GM19099 (cell line): ENCODE results near the gene TMEM134.

Experiments used
- POLR2A ChIP-seq: IDR thresholded peaks from 3 replicates; pipeline ENCODE4 v1.6.1; 2011; ENCODE audit warnings: low read depth; ENCODE audit not compliant: insufficient read length; ENCODE audit errors: extremely low read depth

The TMEM134 gene

DNA sequence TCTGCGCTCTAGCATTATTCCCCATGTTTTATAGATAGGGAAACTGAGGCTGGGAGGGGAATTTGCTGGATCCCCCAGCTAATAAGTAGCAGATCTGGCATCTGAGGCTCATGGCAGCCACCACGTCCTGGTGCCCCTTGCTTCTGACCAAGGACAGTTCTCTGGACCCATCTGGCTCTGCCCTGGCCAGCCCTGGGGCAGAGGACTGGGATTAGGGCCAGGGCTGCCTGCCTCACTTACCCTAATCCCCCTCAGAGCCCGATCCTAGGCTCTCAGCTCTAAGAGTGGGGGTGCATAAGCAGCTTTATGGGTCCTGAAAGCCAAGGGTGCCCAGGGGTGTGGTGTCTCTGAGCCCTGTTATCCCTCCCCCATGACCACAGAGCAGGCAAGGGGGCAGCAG, 14.0 kb downstream of the TMEM134 start, which contains the start of gene CABP4:
CABP4 (plus strand) TSS at position 301 of the 400 bp plus-strand sequence; CDS start at position 371, 70 bp downstream.
- TF ChIP-seq POLR2A = no peak

DNA sequence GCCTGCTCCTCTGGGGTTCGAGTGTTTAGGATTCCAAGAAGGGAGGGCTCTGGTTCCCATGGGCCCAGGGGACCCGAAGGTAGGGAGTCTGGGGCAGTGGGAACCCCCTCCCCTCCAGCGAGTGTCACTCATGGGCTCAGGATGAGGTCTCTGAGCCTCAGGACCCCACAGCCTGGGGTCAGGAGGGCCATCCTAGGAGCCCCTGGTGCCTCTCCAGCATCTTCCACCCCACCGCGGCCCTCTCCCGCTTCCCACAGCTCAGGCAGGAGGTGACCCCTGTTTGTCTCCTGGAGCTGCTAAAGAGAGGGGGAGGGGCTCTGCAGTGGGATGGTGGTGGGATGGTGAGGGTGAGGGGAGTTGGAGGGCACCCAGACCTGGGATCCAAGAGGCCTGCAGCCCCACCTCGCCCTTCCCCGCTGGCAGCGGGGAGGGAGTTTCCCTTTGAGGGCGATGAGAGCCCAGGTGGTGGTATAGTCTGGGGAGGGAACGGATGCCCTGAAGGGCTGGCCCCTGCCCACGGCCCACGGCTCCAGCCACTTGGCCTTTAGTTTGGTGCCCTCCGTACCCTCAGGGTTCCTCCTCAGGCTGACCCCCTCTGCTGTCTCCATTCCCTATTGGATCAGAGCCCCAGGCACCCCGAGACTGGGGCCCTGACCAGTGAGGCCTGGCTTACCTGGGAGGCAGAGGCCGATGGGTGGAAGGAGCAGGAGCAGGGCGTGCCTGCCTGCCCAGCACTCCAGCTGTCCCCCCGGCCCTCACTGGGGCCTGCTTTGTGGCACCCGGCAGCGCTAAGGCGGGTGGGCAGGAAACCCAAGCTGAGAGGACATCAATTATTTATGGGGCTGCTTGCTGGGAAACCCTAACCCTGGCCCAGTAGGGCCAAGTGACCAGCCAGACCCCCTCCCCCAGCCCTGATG, 15.0 kb downstream of the TMEM134 start:
- no peak for TF ChIP-seq POLR2A

DNA sequence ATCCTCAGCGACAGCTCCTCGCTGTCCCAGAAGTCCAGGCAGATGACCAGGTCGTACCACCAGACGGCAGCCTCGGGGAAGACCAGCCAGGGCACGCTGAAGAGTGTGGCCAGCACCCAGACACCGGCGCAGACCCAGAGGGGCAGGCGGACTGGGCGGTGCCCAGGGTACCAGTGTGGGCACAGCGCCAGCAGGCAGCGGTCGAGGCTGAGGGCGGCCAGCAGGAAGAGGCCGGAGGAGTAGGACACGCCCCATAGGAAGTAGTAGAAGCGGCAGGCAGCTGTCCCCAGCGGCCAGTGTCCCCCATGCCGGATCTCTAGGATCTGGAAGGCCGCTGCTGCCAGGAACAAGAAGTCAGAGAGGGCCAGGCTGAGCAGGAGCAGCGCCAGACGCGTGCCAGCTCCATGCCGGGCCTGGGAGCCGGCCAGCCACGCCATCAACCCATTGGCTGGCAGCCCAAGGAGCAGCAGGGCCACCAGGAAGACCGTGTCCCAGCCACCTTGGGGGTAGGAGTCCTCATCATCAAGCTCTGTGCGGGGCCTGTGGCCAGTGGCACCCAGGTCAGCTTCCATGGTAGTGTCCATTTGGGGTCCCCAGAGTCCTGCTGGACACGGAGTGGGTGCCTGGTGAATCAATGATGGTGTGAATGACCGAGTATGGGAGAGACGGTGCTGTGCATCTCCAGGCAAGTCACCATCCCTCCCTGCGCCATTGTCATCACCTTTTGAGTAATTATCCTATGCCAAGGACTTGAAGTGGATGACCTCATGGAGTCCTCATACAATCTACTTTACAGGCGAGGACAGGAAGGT, 16.7 kb downstream of the TMEM134 start, which contains the start of gene GPR152:
GPR152 (minus strand) TSS at position 589 of the 812 bp plus-strand sequence; CDS start at position 584, 5 bp downstream.
- no peak for TF ChIP-seq POLR2A

DNA sequence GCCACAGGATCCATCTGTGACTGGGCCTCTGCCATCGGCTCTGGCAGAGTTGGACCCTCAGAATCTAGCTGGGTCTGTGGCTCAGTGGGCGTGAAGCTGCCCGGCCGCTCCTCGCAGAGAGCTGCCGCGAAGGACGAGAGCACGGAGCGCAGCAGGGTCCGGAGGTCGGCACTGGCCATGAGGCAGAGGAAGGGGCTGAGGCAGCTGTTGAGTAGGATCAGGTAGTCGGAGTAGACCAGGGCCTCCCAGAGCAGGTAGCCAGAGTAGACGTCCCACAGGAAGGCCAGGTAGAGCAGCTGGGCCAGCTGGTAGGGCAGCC, 17.4 kb downstream of the TMEM134 start:
- TF ChIP-seq POLR2A = no peak

DNA sequence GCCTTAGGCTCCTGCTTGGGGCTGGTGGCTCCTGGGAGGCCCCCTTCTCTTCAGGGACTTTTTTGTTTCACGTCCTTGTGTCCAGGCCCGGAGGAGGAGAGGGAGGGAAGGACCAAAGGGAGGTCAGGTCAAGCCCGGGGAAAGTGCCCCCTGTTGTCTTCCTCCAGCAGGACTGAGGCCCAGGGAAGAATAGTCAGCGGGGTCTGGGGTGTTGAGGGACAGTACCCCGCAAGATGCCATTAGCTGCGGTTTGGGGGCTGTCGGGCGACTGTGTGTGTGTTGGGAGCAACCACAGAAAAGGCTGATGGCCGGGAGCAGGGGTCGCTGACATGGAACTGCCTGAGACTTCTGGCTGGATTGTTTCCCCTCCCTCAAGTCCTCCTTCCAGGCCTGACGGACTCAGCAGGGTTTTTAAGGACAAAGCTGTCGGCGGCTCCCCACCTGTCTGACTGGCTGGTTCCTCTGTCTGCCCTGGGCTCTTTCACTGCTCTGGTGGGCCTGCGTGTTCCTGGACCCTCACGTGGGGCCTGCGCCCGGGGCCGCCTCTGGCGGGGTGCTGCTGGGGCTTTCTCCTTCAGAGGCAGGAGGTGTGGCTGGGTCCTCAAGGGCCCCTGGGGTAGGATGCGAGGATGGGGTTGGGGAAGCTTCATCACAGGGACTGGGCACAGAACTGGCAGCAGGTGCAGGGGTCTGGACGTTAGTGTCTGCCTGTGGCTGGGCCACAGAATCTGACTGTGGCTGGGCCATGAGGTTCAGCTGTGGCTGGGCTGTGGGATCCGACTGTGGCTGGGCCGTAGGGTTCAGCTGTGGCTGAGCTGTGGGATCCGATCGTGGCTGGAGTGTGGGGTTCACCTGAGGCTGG, 18.0 kb downstream of the TMEM134 start:
- TF ChIP-seq POLR2A = no peak

DNA sequence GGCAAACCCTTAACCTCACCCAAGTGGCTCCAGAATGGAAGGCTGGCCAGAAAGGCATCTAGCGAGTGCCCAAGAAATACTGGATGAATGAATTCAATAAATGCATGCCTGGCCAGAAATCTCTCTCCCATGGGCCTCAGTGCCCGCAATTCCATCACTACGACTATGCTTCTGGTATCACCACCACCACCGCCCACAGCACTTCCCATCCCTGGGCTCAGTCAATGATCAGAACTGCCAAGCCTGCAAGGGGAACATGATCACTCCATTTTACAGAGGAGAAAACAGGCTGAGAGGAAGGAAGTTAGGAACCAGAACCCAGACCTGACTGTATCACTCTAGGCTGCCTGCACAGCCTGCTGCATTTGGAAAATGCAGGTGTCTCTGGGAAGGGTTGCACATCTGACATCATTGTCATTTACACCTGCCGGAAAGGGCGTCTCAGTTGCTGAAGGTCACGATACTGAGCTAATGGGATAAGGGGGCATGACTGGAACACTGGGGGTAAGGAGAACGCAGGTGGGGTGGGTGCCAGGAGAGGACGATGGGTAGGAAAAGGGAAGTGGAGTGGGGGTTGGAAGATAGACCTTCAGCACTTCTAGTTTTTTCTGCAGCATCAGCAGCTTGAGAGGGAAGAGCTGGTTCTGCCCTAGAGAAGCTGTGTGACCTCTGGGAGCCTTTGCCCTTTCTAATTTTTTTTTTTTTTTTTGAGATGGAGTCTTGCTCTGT, 19.8 kb downstream of the TMEM134 start:
- TF ChIP-seq POLR2A = no peak

DNA sequence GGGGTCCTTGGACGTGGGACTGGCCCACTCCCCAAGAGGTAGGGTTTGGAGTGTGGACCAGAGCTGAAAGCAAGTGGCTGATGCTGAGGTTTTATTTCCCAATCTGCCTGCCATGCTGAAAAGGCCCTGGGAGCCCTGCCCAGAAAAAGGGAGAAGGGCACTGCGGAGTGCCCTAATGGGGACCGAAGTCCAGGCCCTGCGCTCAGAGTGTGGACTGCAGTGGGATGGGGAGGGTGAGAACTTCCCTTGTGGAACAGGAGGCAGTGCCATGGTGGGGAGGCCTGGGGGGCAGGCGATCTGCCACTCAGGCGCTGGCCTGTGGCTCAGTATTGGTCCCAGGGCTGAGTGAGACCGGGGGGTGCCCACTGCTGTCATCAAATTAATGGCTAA, 20.8 kb downstream of the TMEM134 start:
- TF ChIP-seq POLR2A = no peak

DNA sequence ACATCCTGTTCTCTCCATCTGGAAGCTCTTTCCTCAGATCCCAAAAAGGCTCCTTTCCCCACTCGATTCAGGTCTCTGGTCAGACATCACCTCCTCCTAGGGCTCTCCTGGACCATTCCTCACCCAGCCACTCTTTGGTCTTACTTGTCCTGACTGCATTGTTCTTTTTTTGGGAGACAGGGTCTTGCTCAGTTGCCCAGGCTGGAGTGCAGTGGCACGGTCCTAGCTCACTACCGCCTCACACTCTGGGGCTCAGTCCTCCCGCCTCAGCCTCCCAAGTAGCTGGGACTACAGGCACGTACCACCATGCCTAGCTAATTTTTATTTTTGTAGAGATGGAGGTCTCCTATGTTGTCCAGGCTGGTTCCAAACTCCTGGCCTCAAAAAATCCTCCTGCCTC, 23.5 kb downstream of the TMEM134 start:
- TF ChIP-seq POLR2A = no peak

DNA sequence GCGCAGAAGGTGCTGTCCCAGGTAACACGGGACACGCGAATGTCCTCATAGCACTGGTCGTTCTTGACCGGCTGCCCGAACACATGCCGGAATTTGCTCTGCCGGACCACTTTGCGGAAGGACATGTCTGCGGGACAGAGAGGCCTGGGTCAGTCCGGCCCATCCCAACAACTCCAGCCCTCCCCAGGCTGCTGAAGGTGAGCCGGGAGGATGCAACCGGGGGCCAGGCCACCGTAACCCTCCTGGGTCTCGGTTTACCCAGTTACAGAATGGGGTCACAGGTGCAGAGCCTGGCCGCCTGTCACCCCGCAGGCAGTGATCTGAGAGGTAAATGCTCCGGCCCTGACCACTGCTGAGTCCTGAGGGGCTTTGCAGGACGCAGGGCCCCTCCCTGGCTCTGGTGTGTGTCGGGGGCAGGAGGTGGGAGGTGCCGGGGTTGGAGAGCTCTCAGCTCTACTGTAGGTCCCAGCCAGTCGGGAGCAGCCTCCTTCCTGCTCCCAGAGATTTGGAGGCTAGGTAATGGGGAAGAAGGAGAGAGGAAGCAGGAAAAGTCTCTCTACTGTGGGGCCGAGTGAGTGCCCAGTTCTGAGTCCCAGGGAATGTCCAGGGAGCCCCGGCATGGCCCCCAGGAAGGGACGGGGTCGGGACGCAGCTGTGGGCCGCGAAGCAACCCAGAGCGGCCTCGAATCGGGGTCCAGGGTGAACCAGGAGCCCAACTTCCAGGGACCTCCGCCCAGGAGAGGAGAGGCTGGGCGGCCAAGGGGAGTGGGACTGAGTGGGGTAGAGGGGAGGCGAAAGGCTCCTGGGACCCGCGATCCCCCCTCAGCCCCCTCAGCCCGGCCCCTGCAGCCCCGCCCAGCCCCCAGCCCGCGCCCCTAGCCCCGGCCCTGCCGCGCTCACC, 26.3 kb downstream of the TMEM134 start:
- TF ChIP-seq POLR2A = no peak

DNA sequence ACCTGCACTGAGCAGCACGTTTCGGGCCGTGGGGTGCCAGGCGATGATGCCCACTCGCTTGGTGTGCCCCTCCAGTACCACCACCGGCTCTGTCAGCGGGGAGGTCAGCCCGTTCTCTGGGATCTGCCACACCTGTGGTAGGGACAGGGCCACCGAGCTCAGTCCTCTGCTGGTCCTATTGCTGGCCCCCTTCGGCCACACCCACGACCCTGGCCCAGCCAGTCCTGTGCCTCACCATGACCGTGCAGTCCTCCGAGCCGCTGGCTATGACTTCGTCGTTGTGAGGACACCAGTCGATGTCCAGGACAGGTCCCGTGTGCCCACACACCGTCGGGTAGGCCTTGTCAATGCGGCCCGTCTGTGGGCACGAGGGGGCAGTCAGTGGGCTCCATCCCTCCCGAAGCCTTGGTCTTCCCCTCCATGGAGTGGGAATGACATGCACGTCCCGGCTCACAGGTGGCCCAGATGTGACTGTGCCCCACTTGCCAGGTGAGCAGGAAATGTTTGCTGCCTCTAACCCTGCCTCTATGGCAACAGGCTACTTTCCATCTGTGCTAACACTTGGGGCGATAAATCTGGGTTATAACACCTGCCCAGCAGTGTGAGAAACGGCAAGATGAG, 27.2 kb downstream of the TMEM134 start:
- TF ChIP-seq POLR2A = no peak

DNA sequence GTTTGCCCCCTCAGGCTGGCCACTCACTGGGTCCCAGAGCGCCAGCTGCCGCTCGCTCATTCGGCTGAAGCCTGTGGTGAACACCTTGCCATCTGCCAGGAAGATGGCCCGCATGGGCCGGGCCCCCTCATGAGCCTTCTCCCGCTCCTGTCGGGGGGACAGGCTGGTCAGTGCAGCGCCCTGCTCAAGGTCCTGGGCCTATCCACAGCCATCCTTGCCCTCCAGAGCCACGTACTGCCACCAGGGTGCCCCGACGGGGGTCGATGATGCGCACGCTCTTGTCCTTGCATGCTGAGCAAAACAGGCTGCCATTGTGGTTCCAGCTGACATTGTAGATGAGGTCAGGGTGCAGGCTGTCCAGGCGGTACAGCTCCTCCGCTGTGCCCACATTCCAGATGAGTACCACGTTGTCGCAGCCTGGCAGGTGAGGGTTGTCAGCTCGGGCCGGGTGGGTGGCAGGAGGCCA, 27.9 kb downstream of the TMEM134 start:
- peak; percentile 17 for TF ChIP-seq POLR2A

DNA sequence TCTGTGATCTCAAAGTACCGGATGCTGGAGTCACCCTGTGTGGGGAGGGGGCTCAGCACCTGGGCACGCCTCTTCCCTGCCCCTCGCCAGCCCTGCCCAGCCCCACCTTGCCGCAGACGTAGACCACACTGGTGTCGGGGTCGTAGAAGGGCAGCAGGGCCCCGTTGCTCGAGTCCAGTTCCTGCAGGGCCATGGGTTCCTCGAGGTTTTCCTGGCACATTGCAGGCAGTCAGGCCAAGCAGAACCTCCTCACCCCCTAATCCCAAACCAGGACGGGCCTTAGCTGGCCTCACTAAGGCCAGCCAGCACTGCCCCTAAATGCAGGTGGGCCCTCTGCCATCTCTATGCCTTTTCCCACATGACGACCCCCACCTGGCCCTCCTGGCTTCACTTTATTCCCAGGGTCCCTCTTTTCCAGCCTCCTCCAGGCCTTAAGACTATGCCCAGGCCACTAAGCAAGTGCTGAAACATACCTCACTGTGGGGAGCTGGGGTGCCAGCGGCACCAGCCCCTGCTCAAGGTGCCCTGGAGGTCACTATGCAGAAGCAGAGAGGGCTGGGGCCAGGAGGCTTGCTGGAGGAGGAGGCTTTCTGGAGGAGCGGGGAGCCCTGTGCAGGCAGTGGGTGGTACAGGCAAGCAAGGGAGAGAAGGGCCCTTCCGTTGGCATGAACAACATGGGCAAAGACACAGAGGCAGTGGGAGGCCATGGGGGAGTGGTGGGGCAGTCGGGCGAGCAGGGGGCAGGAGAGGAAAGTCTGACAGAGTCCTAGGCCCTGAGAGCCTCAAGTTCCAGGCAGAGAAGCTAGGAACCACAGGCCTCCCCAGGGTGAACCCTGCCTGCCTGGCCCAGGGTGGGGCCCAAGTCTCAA, 28.6 kb downstream of the TMEM134 start:
- TF ChIP-seq POLR2A = no peak
